ENCODE data around the gene CALD1. TPM values are rescaled to one million over a fixed set of nuclear protein-coding genes. Genes with fewer than 3 reads are reported as not detected.

CALD1 gene
- total RNA-seq, 6 experiments from 2014 or later = 1,066 to 1,726 (median 1,102) TPM

DNA sequence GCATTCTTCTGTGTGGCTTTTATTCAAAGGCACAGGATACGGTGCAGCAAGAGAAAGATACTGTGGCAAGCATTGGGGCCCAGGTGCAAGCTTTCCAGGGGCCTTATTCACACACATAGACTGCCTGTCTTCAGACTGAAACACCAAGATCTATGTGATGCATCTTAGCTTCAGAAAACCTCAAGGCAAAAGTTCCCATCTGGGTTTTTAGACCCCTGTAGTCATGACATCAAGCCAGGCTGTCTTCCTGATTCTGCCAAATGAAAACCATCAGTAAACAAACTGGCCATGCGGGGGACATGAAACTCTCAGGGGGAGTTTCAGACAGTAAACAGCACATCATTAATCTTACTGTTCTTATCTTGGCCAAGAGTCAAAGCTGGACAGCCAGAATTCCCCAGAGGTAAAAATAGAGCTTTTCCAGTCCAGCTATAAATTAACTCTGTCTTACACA, 216.7 kb downstream of the CALD1 start:
- H3K9me3 Mint-ChIP-seq = no peaks in the 10 kb centered on the region
- no peak overlapping the region for H3K4me3 Mint-ChIP-seq
- H3K27me3 Mint-ChIP-seq (ENCODE audit: insufficient read depth) = peaks cover 8% of the 10 kb centered on the region
- TF ChIP-seq, protein P1, sequence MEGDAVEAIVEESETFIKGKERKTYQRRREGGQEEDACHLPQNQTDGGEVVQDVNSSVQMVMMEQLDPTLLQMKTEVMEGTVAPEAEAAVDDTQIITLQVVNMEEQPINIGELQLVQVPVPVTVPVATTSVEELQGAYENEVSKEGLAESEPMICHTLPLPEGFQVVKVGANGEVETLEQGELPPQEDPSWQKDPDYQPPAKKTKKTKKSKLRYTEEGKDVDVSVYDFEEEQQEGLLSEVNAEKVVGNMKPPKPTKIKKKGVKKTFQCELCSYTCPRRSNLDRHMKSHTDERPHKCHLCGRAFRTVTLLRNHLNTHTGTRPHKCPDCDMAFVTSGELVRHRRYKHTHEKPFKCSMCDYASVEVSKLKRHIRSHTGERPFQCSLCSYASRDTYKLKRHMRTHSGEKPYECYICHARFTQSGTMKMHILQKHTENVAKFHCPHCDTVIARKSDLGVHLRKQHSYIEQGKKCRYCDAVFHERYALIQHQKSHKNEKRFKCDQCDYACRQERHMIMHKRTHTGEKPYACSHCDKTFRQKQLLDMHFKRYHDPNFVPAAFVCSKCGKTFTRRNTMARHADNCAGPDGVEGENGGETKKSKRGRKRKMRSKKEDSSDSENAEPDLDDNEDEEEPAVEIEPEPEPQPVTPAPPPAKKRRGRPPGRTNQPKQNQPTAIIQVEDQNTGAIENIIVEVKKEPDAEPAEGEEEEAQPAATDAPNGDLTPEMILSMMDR (IDR thresholded peaks at IDR 0.05) = no peak
- H3K36me3 Mint-ChIP-seq (ENCODE audit: low read depth) = peaks cover 11% of the 10 kb centered on the region
- H3K27ac Mint-ChIP-seq = no peak overlapping the region
- peaks cover 17% of the 10 kb centered on the region for H3K4me1 Mint-ChIP-seq (ENCODE audit: low read depth)
- no peak for DNase-seq

DNA sequence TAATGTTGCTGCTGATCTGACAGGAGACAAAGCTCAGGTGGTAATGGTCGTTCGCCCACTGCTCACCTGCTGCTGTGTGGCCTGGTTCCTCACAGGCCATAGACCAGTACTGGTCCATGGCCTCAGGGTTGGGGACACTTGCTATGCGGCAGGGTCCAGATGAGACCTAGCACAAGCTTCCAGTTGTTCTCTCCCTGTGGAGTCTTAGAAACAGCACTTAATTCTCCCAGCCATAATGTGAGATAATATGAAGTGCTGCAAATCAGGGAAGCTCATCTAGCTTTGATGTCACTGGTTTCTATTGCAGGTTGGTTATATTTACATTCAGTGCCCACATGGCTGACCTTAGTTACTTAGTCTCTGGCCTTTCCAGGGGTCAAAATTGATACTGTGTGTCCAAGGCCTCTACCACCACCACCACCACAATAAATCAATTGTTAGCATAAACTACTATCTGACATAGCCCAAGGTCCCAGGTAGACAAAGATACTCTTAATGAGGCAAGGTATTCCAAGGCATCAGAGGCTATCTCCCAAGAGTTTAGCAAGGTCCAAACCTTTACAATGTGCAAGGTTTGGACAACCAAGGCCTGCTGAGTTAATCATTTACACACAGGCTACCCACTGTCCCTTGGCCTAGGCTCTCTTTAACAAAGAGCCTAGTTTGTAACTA, 217.9 kb downstream of the CALD1 start:
- Mint-ChIP-seq H3K4me3 (no peak overlapping the region), H3K4me1 (ENCODE audit: low read depth) (peaks cover 5% of the 10 kb centered on the region), H3K27ac (no peak overlapping the region), H3K36me3 (ENCODE audit: low read depth) (peaks cover 6% of the 10 kb centered on the region), H3K9me3 (no peaks in the 10 kb centered on the region), H3K27me3 (ENCODE audit: insufficient read depth) (peaks cover 6% of the 10 kb centered on the region)
- no peak for DNase-seq
- TF ChIP-seq, protein P1 (IDR thresholded peaks at IDR 0.05) = no peak

DNA sequence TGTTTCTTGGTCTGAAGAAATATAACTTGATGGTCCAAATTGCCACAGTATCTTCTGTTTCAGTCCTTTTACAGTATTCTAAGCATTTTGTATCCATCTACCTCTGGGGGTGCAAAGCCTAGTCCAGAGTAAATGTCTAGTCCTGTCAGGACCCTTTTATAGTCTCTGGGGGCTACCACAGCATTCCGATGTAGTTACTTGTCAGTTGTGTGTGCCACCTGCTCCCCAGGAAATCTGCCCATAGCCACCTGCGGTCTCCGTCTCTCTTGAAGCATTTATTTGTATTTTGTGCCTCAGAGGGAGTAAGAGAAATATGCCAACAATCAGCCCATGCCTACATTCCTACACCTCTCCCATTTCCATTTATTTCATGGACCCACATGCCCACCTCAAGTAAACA, 219.7 kb downstream of the CALD1 start:
- H3K36me3 Mint-ChIP-seq (ENCODE audit: low read depth) = peaks cover 6% of the 10 kb centered on the region
- no peak overlapping the region for H3K27ac Mint-ChIP-seq
- H3K4me1 Mint-ChIP-seq (ENCODE audit: low read depth) = no peaks in the 10 kb centered on the region
- TF ChIP-seq, protein P1 (IDR thresholded peaks at IDR 0.05) = no peak
- DNase-seq = no peak
- H3K9me3 Mint-ChIP-seq = no peaks in the 10 kb centered on the region
- H3K4me3 Mint-ChIP-seq = no peak overlapping the region
- H3K27me3 Mint-ChIP-seq (ENCODE audit: insufficient read depth) = peaks cover 4% of the 10 kb centered on the region

DNA sequence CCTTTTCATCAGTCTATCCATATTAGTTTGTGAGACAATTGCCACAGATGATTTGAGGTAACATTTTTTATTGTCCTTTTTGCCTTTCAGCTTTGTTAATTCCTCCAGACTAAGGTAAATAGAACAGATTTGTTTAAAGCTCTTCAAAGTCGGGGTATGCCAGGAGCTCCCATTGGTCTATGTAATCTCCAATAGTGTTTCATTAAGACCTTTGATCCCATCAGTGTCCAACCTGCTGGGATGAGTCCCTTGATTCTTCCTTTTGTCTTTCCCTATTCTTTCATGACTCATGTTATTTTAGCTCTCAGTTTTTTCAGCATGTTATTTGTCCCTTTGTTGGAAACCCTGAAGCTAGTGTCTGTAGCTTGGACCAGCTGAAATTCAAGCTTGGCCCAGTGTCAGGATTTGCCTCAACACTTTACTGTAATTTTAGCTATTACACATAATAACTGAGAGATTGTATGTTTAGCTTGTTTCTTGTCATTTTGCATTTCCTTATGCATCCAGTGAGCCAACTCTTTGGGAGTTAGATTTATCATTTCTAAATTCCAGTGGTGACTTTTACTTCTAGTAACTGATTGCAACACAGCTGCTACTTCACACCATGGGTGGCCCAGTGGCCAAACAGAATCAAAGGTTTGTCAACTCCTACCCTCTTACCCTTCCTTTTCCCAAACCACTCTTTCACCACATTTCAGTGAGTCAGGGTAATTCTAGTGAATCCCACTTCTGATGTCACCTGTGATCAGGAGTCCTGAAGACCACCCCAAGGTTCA, 222.1 kb downstream of the CALD1 start:
- Mint-ChIP-seq H3K4me1 (ENCODE audit: low read depth) (no peaks in the 10 kb centered on the region), H3K27ac (no peak overlapping the region), H3K36me3 (ENCODE audit: low read depth) (peaks cover 1% of the 10 kb centered on the region)

DNA sequence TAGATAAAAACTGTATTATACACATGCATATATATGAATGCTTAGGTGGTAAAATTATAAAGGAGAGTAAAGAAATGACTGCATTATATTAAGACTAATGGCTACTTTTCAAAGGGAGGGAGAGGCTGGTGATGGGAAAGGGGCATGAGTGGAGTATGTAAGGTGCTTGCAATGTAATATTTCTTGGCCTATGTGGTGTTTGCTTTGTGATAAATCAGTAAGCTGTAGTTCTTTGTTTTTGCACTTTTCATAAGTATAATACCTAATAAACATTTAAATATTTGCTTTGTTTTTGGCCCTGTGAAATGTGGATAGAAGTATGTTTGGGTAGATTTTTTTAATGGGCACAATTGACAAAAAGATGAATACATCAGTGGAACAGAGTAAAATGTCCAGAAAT, 232.8 kb downstream of the CALD1 start:
- no peak for DNase-seq
- Mint-ChIP-seq H3K9me3 (no peaks in the 10 kb centered on the region), H3K36me3 (ENCODE audit: low read depth) (no peaks in the 10 kb centered on the region), H3K27me3 (ENCODE audit: insufficient read depth) (peaks cover 11% of the 10 kb centered on the region), H3K27ac (no peak overlapping the region), H3K4me1 (ENCODE audit: low read depth) (no peaks in the 10 kb centered on the region), H3K4me3 (no peak overlapping the region)
- TF ChIP-seq, protein P1 (IDR thresholded peaks at IDR 0.05) = no peak

More for the DNA sequence above, 222.1 kb downstream of the CALD1 start:
- TF ChIP-seq, protein P1 (IDR thresholded peaks at IDR 0.05) = no peak
- H3K9me3 Mint-ChIP-seq = peaks cover under 1% of the 10 kb centered on the region; the same call in 1 of the 2 replicates
- no peak overlapping the region for H3K4me3 Mint-ChIP-seq
- H3K27me3 Mint-ChIP-seq (ENCODE audit: insufficient read depth) = peaks cover 3% of the 10 kb centered on the region
- no peak for DNase-seq

Other genes starting within 250 kb of the CALD1 start
- gene AKR1B15, start 230.5 kb upstream of the CALD1 start, total RNA-seq (2021; fragmentation: NEBNext Ultra II Directional; extraction: Animal tissue kit (Norgen Biotek cat#: 25700)) = not detected
- gene BPGM, start 132.8 kb upstream of the CALD1 start, total RNA-seq (2021; fragmentation: NEBNext Ultra II Directional; extraction: Animal tissue kit (Norgen Biotek cat#: 25700)) = 10 to 100 TPM; 34.4 to 57.3 (median 39.3) TPM
- gene AGBL3, start 206.9 kb downstream of the CALD1 start, total RNA-seq (2021; fragmentation: NEBNext Ultra II Directional; extraction: Animal tissue kit (Norgen Biotek cat#: 25700)) = under 1 TPM; 0.38 to 0.76 (median 0.68) TPM